Hippocampal formation (tissue), 2 donors: ENCODE data around the gene GNAO1.

Experiments used
- DNase-seq, 2 donors: peaks; one replicate each; lab custom pipeline; 2025; lab: John Stamatoyannopoulos, UW

Gene GNAO1

GRCh38 chr16:56289416-56289815, 98.1 kb downstream of the GNAO1 start:
- DNase-seq = no peak

DNA sequence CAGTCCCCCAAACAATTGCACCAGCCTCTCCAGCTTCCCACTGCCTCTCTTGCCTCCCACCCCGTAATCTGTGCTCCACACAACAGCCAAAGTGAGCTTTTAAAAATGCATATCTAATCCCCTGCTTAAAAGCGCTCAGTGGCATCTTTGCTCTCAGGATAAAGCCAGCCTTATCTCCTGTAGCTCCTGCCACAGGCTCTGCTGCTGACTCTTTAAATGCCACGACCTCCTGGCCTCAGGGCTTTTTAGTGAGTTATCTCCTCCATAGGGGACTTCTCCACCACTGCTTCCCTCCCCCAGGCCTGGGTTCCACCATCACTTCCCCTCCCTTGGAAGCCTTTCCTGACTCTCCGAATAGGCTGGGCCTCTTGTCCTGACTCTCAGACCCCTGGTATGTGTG, 98.6 kb downstream of the GNAO1 start:
- DNase-seq = no peak

- no peak for DNase-seq
These were observed 102.7 kb downstream of the GNAO1 start for GRCh38 chr16:56294014-56294413.

GRCh38 chr16:56294579-56294978, 103.3 kb downstream of the GNAO1 start:
- no peak for DNase-seq

DNA sequence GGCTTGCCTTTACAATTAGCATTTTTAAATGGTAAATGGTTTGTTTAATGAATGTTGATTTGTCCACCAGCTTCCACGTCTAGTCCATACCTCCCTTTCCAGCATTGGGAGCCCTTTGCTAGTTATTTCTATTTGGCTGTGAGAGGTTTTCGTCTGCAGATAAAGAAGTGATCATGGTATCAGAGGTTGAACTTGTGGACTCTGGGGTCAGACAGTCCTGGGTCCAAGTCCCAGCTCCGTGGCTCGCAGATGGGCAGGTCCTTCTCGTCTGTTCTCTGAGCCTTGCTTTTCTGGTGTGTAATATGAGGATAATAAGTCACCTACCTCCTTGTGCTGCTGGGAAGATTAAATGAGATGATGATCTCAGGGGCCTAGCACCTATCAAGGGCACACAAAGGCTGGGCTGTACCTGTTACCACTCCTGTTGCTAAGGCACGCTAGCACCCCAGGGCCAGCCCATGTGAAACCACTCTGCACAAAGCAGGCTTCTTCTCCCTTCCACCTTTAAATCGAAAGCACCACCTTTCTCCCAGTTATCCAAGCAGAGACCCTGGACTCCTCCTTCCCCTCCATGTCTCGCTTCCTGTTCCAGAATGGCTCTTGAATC, 103.9 kb downstream of the GNAO1 start:
- no peak for DNase-seq

- DNase-seq = peak; percentile 50 to 65
These were observed 104.6 kb downstream of the GNAO1 start for GRCh38 chr16:56295739-56296527.

DNA sequence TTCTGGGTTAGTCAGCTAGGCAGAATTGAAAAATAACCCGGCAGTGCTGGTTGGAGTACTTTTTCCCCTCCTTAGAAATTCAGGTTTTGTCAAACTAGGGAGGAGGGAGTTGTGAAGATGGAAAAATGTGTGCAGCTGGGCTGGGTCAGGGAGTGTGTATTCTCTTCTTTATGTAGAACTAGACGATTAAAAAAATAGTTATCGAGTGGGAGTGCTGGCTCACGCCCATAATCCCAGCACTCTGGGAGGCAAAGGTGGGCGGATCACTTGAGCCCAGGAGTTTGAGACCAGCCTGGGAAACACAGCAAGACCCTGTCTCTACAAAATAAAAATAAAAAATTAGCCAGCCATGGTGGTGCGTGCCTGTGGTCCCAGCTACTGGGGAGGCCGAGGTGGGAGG, 106.4 kb downstream of the GNAO1 start:
- DNase-seq = no peak

DNA sequence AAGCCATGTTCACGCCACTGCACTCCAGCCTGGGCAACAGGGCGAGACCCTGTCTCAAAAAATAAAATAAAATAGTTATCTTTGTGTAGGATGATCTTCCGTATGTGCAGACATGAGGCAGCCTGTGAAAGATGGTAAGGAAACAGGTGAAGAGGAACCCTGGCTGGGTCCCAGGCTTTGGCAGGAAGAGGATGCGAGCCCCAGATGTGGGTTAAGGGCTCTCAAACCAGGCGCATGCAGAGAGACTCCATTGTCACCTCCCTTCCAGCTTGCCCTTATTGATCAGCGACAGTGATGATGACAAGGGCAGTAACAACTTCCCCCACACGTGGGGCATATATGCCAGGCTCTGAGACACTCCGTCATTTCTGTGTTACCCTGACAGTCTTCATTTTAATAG, 106.8 kb downstream of the GNAO1 start:
- DNase-seq = no peak

DNA sequence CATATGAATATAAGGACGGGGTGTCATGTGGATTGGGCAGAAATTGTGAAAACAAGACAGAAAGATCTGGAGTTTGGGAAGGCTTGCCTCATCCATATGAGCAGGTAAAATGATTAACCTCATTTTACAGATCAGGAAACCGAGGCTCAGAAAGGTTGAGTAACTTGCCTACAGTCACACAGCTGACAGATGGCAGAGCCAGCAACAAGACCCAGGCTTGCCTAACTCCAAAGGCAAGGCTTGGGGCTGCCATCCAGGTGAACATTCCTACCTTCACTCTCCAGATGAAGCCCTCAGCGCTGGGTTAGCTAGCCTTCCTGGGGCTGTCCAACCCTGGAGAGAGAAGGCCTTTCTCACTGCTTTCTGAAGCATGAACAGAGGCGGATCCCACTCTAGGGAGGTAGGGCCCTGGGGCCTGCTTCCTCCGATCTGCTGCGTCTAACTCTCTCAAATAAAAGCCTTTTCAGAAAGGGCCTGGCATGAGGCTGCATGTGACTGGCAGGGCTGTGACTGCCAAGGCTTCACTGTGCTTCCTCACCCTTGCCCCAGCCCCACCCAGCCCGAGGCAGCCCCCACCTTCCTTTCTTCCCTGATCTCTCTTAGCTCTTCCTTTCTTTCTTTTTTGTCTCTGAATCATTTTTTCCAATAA, 107.8 kb downstream of the GNAO1 start:
- DNase-seq = peak; percentile 89 to 95

DNA sequence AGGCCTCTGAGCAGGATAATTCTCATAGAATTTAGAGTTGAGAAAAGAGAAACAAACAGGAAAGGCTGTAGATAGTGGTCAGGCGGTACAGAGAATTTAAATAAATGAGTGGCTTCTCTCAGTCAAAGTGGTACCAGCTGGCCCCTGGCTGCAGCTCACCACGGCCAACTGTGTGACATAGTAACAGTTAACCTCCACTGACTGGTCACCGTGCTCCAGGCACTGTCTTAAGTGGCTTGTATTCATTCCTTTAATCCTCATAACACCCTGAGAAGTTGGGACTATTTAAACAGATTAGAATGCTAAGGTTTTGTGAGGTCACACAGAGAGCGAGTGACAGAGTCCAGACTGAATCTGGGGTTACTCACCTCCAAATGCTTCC, 108.9 kb downstream of the GNAO1 start:
- no peak for DNase-seq

GRCh38 chr16:56300891-56301850, 109.9 kb downstream of the GNAO1 start:
- peak; percentile 51 to 64 for DNase-seq

DNA sequence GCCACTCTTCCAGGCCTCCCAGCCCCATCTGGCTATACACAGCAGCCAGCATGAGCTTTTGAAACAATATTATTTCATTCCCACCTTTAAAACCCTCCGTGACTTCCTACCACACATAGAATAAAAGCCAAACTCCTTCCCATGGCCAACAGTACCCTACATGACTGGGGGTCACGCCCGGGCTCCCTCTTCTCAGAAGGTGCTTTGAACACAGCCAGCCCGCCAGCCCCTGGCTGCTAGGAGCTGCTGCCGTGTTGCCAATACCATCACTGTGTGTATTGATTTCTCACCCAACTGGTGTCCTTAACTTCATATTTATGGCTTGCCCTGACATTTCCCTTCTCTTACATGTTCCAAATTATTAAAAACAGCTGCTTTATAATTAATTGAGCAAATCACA, 111.2 kb downstream of the GNAO1 start:
- no peak for DNase-seq

GRCh38 chr16:56303066-56303715, 111.9 kb downstream of the GNAO1 start:
- peak in 1 of 2 donors; percentile 21 for DNase-seq

DNA sequence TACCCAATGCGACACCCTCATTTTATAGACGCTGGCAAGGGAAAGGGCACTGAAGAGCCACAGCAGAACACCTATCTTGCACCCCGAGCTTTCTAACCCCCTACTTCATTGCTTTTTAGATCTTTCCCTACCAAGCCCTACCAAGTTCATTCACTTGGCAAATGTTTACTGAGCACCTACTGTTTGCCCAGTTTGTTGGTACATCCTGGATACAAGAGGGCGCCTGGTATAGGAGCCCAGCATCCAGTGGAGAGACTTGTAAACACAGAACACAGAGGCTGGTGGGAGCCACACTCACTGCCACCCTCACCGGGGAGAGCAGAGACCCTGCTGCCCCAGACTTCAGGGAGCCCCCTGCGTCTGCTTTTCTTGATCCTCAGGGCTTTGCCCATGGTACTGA, 112.6 kb downstream of the GNAO1 start:
- DNase-seq = no peak

DNA sequence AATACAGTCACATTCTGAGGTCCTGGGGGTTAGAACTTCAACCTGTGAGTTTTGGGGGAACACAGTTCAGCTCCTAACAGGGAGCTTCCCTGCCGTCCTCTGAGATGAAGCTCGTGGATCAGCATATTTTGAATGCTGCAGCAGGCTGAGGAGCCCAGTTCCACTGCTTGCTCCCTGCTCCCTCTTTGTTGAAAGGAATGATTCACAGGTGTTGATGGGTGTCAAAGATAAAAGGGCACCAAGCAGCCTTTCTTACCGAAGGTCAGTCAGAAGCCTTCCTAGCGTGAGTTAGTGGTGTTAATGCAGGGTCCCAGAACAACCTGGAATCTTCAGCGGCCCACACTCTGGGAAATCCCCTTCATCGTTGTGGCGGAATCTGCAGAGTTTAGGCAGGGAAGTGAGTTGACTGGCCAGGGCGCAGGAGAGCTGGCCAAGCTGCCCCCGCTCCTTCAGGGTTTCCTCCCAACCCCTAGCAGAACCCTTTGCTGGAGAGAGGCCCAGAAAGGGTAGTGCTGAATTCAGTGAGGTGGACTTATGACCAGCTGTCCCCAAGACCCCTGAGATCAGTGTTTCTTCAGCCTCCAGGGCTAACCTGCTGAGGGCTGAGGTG, 114.8 kb downstream of the GNAO1 start:
- DNase-seq = no peak

DNA sequence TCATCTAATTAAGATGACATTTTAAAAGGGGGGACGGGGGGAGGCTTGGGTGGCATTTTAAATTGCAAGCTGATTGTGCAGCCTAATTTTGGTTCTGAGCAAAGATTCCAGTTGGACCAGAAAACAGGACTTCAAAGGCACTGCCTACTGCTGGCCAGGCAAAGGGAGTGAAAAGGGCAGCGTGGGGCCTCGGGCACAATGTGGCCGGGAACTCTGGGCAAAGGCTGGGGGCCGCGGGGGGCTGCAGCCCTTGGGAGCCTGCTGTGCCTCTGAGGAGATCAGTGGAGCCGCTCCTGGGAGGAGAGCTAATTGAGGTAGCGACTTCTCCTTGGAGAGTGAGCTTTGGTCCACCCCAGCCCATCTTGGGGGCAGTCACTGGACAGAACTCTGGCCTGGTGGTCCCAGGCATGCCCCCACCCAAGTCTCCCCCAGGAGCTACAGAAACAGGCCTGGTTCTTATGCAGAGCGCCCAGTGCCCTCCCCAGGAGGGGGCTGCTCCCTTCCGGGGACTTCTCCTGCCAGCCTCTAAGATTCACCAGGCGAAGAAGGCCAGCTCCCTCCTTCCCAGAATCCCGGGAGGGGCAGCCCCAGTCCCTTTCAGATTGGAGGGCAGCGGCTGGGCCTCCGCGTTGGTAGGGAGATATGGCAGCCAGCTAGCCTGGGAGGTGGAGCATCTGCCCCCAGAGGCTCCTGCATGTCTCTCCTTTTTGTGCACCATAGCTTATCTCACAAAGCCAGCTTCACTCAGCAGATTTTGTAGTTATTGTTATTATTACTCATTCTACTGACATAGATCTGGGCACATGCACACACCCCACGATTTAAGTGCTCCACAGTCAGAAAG, 115.6 kb downstream of the GNAO1 start:
- DNase-seq = peak in 1 of 2 donors; percentile 39

- no peak for DNase-seq
These were observed 116.2 kb downstream of the GNAO1 start for GRCh38 chr16:56307534-56307873.

GRCh38 chr16:56309008-56309407, 117.7 kb downstream of the GNAO1 start:
- DNase-seq = no peak

DNA sequence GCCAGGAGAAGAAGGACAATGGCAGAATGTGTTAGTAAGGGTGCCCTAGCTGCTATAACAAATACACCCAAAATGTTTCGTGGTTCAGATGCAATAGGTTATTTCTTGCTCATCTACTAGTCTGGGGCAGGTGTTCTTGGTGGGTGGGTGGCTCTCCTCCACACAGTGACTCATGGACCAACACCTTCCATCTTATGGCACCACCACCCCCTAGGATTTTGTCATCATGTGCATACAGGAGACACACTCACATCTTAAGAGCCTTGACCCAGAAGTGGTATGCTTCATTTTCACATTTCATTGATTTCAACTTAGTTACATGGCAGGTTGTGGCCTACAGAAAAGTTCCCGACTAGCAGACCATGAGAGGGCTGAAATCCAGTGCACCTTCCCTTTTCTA, 119.4 kb downstream of the GNAO1 start:
- no peak for DNase-seq
